ENCODE results near the gene GRIP1. TPM values are rescaled to one million over a fixed set of nuclear protein-coding genes. Genes with fewer than 3 reads are reported as not detected.

GRIP1 gene
- total and polyA plus RNA-seq, 10 of the 15 experiments (the other 5 are each of a cell fraction or from before 2014, with no cell fraction given): 0.05 to 0.85 (median 0.50) TPM; not detected in 7

DNA sequence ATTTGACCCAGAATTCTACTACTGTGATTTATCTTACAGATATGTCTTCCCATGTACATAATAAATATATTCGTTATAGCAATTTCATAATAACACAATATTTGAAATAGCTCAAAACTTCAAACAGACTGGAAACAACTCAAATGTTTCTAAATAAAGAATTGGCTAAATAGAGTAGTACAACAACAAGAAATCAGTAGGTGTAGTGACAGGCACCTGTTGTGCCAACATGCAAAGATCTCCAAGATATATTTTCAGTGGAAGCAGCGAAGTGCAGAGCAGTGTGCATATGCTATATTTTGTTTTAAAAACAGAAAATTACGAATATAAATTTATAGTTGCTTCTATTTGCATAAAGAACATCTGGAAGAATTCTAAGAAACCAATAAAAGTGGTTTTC is 60.9 kb downstream of the GRIP1 start:
- Histone ChIP-seq H3K36me3 (ENCODE audit: control insufficient read depth in 2 of 2, insufficient read depth in 2 of 2, low read length in 1 of 2) (no peaks in the 10 kb centered on the region), H3K4me1 (ENCODE audit: control insufficient read depth, insufficient read depth, low read length) (peaks cover 30% of the 10 kb centered on the region; the same call in 1 of the 2 replicates), H4K20me1 (ENCODE audit: control insufficient read depth, insufficient read depth) (no peaks in the 10 kb centered on the region), H3K4me2 (ENCODE audit: control insufficient read depth, insufficient read depth) (no peak overlapping the region), H3K79me2 (ENCODE audit: control insufficient read depth, insufficient read depth, low read length) (no peaks in the 10 kb centered on the region), H3K27me3 (replicated peaks in 1 of 2; ENCODE audit: control insufficient read depth in 2 of 2, insufficient read depth in 2 of 2, low read length in 1 of 2) (no peaks in the 10 kb centered on the region), H2AFZ (ENCODE audit: control insufficient read depth, low read depth, low read length) (no peak overlapping the region), H3K27ac (ENCODE audit: control insufficient read depth, insufficient read depth) (no peak overlapping the region), H3K4me3 (no peak overlapping the region), H3K9ac (ENCODE audit: control insufficient read depth, insufficient read depth, low read length) (no peak overlapping the region), H3K9me3 (replicated peaks; ENCODE audit: control insufficient read depth, insufficient read depth, low read length) (peaks cover 1% of the 10 kb centered on the region; the same call in 1 of the 3 replicates)
- FAIRE-seq (no peak), ATAC-seq (no peak), DNase-seq (ENCODE audit: low read depth, low spot score) (no peak)
- intact Hi-C loops (cut with micrococcal nuclease; ENCODE audit: unreplicated experiment): no loop called here
- ChIA-PET RAD21 (ENCODE audit: unreplicated experiment) (no interaction called here), POLR2A (no interaction called here), CTCF (interaction anchor here (0.6 kb wide), 1 partner anchor 48 kb away, joined by 3 read pairs; no protein-coding TSS in a partner anchor), SMC1A (ENCODE audit: uncharacterized antibody, unreplicated experiment) (interaction anchor here (0.9 to 1.9 kb wide), 2 partner anchors 10 to 67 kb away, joined by 3 to 7 read pairs; no protein-coding TSS in a partner anchor)
- in situ Hi-C loops (cut with MboI): no loop called here
- WGBS (ENCODE audit: insufficient coverage, insufficient replicate concordance, low lambda C conversion rate, missing lambda C conversion rate): 35% methylated on average over 3 of the region's 3 CpGs
- TF ChIP-seq MYB (IDR thresholded peaks at IDR 0.05; ENCODE audit: borderline replicate concordance, low read depth, low read length): no peak
- TF ChIP-seq, protein P1, sequence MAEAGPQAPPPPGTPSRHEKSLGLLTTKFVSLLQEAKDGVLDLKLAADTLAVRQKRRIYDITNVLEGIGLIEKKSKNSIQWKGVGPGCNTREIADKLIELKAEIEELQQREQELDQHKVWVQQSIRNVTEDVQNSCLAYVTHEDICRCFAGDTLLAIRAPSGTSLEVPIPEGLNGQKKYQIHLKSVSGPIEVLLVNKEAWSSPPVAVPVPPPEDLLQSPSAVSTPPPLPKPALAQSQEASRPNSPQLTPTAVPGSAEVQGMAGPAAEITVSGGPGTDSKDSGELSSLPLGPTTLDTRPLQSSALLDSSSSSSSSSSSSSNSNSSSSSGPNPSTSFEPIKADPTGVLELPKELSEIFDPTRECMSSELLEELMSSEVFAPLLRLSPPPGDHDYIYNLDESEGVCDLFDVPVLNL (IDR thresholded peaks at IDR 0.05; ENCODE audit: low read depth, low read length): no peak
- TF ChIP-seq MXI1 (IDR thresholded peaks at IDR 0.05; ENCODE audit: low read depth, low read length): no peak
- no peak for TF ChIP-seq SMARCA5 (IDR thresholded peaks at IDR 0.05)
- TF ChIP-seq SREBF2 (IDR thresholded peaks at IDR 0.05; ENCODE audit: low read length): no peak
- TF ChIP-seq KDM1A (IDR thresholded peaks at IDR 0.05; ENCODE audit: borderline replicate concordance): no peak
- no peak for TF ChIP-seq POLR2AphosphoS2 (IDR thresholded peaks at IDR 0.05; ENCODE audit: low read depth, low read length)
- TF ChIP-seq BMI1 (IDR thresholded peaks at IDR 0.05; ENCODE audit: borderline replicate concordance): no peak
- no peak for TF ChIP-seq ASH2L (IDR thresholded peaks at IDR 0.05; ENCODE audit: borderline replicate concordance, low read depth)
- no peak for TF ChIP-seq POU2F2 (IDR thresholded peaks at IDR 0.05; ENCODE audit: borderline replicate concordance, low read depth, low read length)
- TF ChIP-seq SMAD1 (IDR thresholded peaks at IDR 0.05; ENCODE audit: low read depth, partially characterized antibody): no peak
- no peak for TF ChIP-seq MEF2A (IDR thresholded peaks at IDR 0.05; ENCODE audit: insufficient read depth, low read depth, low read length)
- no peak for TF ChIP-seq BACH1 (IDR thresholded peaks at IDR 0.05; ENCODE audit: borderline replicate concordance)
- no peak for TF ChIP-seq FOXK2 (IDR thresholded peaks at IDR 0.05)
- TF ChIP-seq NFYA (IDR thresholded peaks at IDR 0.05; ENCODE audit: borderline replicate concordance, low read depth, low read length): no peak
- no peak for TF ChIP-seq EP300 (IDR thresholded peaks at IDR 0.05; ENCODE audit: borderline replicate concordance in 1 of 2, control insufficient read depth in 1 of 2, low read depth in 2 of 2, low read length in 2 of 2)
- TF ChIP-seq WRNIP1 (IDR thresholded peaks at IDR 0.05; ENCODE audit: borderline replicate concordance, low read depth, low read length): no peak
- TF ChIP-seq NFYB (IDR thresholded peaks at IDR 0.05; ENCODE audit: insufficient read depth, low read depth, low read length): no peak
- no peak for TF ChIP-seq NR2F1 (conservative IDR thresholded peaks at IDR 0.05)
- TF ChIP-seq, protein P2, sequence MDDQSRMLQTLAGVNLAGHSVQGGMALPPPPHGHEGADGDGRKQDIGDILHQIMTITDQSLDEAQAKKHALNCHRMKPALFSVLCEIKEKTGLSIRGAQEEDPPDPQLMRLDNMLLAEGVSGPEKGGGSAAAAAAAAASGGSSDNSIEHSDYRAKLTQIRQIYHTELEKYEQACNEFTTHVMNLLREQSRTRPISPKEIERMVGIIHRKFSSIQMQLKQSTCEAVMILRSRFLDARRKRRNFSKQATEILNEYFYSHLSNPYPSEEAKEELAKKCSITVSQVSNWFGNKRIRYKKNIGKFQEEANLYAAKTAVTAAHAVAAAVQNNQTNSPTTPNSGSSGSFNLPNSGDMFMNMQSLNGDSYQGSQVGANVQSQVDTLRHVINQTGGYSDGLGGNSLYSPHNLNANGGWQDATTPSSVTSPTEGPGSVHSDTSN (IDR thresholded peaks at IDR 0.05; ENCODE audit: insufficient replicate concordance, low read depth, low read length): no peak
- BruUV-seq (replicated peaks): no TSS peak

All from GM12878 (cell line).